ENCODE measurements around the gene PKN1. TPM values are rescaled to one million over a fixed set of nuclear protein-coding genes. Genes with fewer than 3 reads are reported as not detected.
A peak's percentile ranks its signal among the peaks of the same experiment; 100 is the strongest.
"Not testable (repeated sequence)": the region's sequence is repeated elsewhere in the genome, so short reads cannot be mapped to it uniquely, and the experiment has no call there.

PKN1 gene
- total RNA-seq, 2 donors from 2014 or later = 103 to 141 TPM

DNA sequence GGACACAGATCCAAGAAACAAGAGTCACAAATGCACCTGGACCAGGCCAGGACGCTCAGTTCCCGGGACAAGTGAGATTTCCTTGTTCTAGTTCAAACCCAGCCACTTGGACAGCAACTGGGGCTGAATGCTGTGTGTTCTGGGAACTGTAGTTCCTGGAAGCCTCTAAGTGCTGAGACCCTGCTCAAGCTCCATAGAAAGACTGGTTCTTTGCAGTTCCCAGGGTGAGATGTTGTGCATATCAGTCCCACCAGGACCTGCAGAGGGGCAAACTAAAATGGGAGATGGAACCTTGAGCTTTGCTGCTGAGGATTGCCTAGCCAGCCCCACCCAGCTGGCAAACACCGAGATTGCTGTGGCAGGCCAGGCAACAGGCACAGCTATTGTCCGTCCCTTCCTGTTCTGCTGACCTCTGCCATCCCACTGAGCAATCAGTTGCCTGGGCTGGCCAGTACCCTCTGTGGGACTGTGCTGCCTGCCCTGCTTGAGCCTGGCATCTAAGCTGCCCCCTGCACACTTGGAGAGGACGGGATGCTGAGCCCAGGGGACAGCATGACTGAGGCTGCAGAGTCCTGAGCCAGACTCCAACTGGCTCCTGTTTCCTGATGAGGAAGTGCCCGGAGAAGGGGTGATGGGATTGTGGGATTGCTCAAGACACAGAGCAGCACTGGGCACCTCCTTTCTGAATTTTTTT lies 64.3 kb downstream of the PKN1 start:
- Histone ChIP-seq H3K9me3 (ENCODE audit: control insufficient read depth, low read length) (no peaks in the 10 kb centered on the region), H3K4me3 (ENCODE audit: low read length) (no peak overlapping the region), H3K9ac (ENCODE audit: extremely low read depth, low read length, poor library complexity, severe bottlenecking) (no peak overlapping the region), H3K27me3 (ENCODE audit: control insufficient read depth, insufficient read depth, low read length, poor library complexity, severe bottlenecking) (no peaks in the 10 kb centered on the region), H3K36me3 (ENCODE audit: control insufficient read depth, insufficient read depth, low read length) (peaks cover 6% of the 10 kb centered on the region), H3K4me1 (ENCODE audit: control insufficient read depth, insufficient read depth, low read length) (peaks cover 3% of the 10 kb centered on the region), H3K27ac (ENCODE audit: low read depth, low read length) (no peak overlapping the region)
- Mint-ChIP-seq H3K36me3 (ENCODE audit: low read depth) (peaks cover 13% of the 10 kb centered on the region), H3K4me1 (peaks cover 2% of the 10 kb centered on the region), H3K27me3 (ENCODE audit: insufficient read depth) (peaks cover 2% of the 10 kb centered on the region), H3K4me3 (no peak overlapping the region), H3K9me3 (no peaks in the 10 kb centered on the region), H3K27ac (no peak overlapping the region)
- TF ChIP-seq, protein P1, sequence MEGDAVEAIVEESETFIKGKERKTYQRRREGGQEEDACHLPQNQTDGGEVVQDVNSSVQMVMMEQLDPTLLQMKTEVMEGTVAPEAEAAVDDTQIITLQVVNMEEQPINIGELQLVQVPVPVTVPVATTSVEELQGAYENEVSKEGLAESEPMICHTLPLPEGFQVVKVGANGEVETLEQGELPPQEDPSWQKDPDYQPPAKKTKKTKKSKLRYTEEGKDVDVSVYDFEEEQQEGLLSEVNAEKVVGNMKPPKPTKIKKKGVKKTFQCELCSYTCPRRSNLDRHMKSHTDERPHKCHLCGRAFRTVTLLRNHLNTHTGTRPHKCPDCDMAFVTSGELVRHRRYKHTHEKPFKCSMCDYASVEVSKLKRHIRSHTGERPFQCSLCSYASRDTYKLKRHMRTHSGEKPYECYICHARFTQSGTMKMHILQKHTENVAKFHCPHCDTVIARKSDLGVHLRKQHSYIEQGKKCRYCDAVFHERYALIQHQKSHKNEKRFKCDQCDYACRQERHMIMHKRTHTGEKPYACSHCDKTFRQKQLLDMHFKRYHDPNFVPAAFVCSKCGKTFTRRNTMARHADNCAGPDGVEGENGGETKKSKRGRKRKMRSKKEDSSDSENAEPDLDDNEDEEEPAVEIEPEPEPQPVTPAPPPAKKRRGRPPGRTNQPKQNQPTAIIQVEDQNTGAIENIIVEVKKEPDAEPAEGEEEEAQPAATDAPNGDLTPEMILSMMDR (conservative IDR thresholded peaks at IDR 0.05) = no peak
- peak; percentile 67 for DNase-seq
- 83 to 84% methylated on average over 5 to 6 of the region's 6 CpGs for WGBS, 2 experiments (ENCODE audit: insufficient coverage in 1 of 2, insufficient read length in 1 of 2)

- Histone ChIP-seq H3K9me3 (ENCODE audit: control insufficient read depth, low read length) (no peaks in the 10 kb centered on the region), H3K4me3 (ENCODE audit: low read length) (no peak overlapping the region), H3K4me1 (ENCODE audit: control insufficient read depth, insufficient read depth, low read length) (peaks cover under 1% of the 10 kb centered on the region), H3K27me3 (ENCODE audit: control insufficient read depth, insufficient read depth, low read length, poor library complexity, severe bottlenecking) (no peaks in the 10 kb centered on the region), H3K36me3 (ENCODE audit: control insufficient read depth, insufficient read depth, low read length) (no peaks in the 10 kb centered on the region), H3K9ac (ENCODE audit: extremely low read depth, low read length, poor library complexity, severe bottlenecking) (no peak overlapping the region), H3K27ac (ENCODE audit: low read depth, low read length) (no peak overlapping the region)
- no peaks in the 10 kb centered on the region for H3K4me1 Mint-ChIP-seq
- H3K9me3 Mint-ChIP-seq = no peaks in the 10 kb centered on the region
- WGBS, 2 experiments (ENCODE audit: insufficient coverage in 1 of 2, insufficient read length in 1 of 2) = 74 to 84% methylated on average over 6 to 11 of the region's 11 CpGs
- no peak for DNase-seq
- peaks cover 10% of the 10 kb centered on the region for H3K27me3 Mint-ChIP-seq (ENCODE audit: insufficient read depth)
- TF ChIP-seq, protein P1 (conservative IDR thresholded peaks at IDR 0.05) = no peak
- H3K27ac Mint-ChIP-seq = no peak overlapping the region
- H3K36me3 Mint-ChIP-seq (ENCODE audit: low read depth) = no peaks in the 10 kb centered on the region
- H3K4me3 Mint-ChIP-seq = no peak overlapping the region
These were observed 69.4 kb downstream of the PKN1 start for GRCh38 chr19:14502334-14503092.

DNA sequence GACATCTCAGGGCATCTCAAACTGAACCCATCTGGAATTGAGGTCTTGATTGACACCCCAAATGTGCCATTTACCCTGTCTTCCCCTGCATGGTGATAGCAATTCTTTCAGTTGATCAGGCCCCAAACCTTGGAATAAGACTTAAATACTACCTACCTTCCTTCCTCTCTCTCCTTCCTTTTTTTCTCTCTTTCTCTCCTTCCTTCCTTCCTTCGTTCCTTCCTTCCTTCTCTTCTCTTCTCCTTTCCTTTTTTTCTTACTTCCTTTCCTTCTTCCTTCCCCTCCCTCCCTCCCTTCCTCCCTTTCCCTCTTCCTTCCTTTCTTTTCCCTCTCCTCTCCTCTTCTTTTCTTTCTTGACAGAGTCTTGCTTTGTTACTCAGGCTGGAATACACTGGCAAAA lies 70.2 kb downstream of the PKN1 start:
- H3K27ac Mint-ChIP-seq = no peak overlapping the region
- no peaks in the 10 kb centered on the region for H3K27me3 ChIP-seq (ENCODE audit: control insufficient read depth, insufficient read depth, low read length, poor library complexity, severe bottlenecking)
- TF ChIP-seq, protein P1 (conservative IDR thresholded peaks at IDR 0.05) = no peak
- no peaks in the 10 kb centered on the region for H3K36me3 ChIP-seq (ENCODE audit: control insufficient read depth, insufficient read depth, low read length)
- H3K9me3 Mint-ChIP-seq = no peaks in the 10 kb centered on the region
- peaks cover 10% of the 10 kb centered on the region for H3K27me3 Mint-ChIP-seq (ENCODE audit: insufficient read depth)
- no peak overlapping the region for H3K4me3 ChIP-seq (ENCODE audit: low read length)
- no peak overlapping the region for H3K27ac ChIP-seq (ENCODE audit: low read depth, low read length)
- no peaks in the 10 kb centered on the region for H3K9me3 ChIP-seq (ENCODE audit: control insufficient read depth, low read length)
- H3K4me1 ChIP-seq (ENCODE audit: control insufficient read depth, insufficient read depth, low read length) = no peaks in the 10 kb centered on the region
- H3K36me3 Mint-ChIP-seq (ENCODE audit: low read depth) = no peaks in the 10 kb centered on the region
- 82 to 92% methylated on average over 1 of the region's 1 CpG for WGBS, 2 experiments (ENCODE audit: insufficient coverage in 1 of 2, insufficient read length in 1 of 2)
- no peaks in the 10 kb centered on the region for H3K4me1 Mint-ChIP-seq
- no peak for DNase-seq
- no peak overlapping the region for H3K4me3 Mint-ChIP-seq
- H3K9ac ChIP-seq (ENCODE audit: extremely low read depth, low read length, poor library complexity, severe bottlenecking) = no peak overlapping the region

DNA sequence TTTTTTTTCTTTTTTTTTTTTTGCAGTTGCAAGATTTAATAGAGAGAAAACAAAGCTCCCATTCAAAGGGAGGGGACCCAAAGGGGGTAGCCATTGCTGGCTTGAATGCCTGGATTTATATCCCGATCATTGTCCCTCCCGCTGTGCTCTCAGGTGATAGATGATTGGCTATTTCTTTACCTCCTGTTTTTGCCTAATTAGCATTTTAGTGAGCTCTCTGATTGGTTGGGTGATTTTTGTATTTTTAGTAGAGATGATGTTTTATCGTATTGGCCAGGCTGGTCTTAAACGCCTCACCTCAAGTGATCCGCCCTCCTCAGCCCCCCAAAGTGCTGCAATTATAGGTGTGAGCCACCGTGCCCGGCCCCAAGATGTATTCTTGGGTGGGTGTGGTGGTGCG lies 71.5 kb downstream of the PKN1 start:
- H3K27me3 Mint-ChIP-seq (ENCODE audit: insufficient read depth); H3K27ac Mint-ChIP-seq; H3K9me3 Mint-ChIP-seq: not testable (repeated sequence)

More for the DNA sequence above, 71.5 kb downstream of the PKN1 start:
- 91% methylated on average over 4 to 8 of the region's 8 CpGs for whole genome bisulfite sequencing, 2 experiments (ENCODE audit: insufficient coverage in 1 of 2, insufficient read length in 1 of 2)
- not testable (repeated sequence) for H3K36me3 ChIP-seq (ENCODE audit: control insufficient read depth, insufficient read depth, low read length); H3K27me3 ChIP-seq (ENCODE audit: control insufficient read depth, insufficient read depth, low read length, poor library complexity, severe bottlenecking); H3K9me3 ChIP-seq (ENCODE audit: control insufficient read depth, low read length); H3K4me1 Mint-ChIP-seq; H3K9ac ChIP-seq (ENCODE audit: extremely low read depth, low read length, poor library complexity, severe bottlenecking); H3K36me3 Mint-ChIP-seq (ENCODE audit: low read depth); H3K4me3 Mint-ChIP-seq; H3K4me3 ChIP-seq (ENCODE audit: low read length); H3K4me1 ChIP-seq (ENCODE audit: control insufficient read depth, insufficient read depth, low read length); H3K27ac ChIP-seq (ENCODE audit: low read depth, low read length); DNase-seq
